Coronary artery (tissue), 2 donors: ENCODE measurements around the gene AKAP8.
"Not testable (repeated sequence)": the region's sequence is repeated elsewhere in the genome, so short reads cannot be mapped to it uniquely, and the experiment has no call there.

Source experiments
- DNase-seq: peaks from one replicate; pipeline ENCODE4 v3.0.0-alpha.2; 2017; ENCODE audit warnings: low spot score
- H3K27ac ChIP-seq, 2 donors: fragments of 200-600 bp; sonication (generic); one replicate each; pipeline ENCODE4 v1.5.1; 2016 to 2019
- H3K4me3 ChIP-seq: fragments of 200-600 bp; sonication (generic); 2 replicates; pipeline ENCODE4 v1.5.1; 2016; ENCODE audit warnings: mild to moderate bottlenecking, moderate library complexity
- TF ChIP-seq, protein P1 (sequence below): fragments of 200-600 bp; sonication (generic); IDR thresholded peaks from one replicate; pipeline ENCODE4 v1.5.1; 2019; ENCODE audit warnings: antibody characterized with exemption

AKAP8 gene

DNA sequence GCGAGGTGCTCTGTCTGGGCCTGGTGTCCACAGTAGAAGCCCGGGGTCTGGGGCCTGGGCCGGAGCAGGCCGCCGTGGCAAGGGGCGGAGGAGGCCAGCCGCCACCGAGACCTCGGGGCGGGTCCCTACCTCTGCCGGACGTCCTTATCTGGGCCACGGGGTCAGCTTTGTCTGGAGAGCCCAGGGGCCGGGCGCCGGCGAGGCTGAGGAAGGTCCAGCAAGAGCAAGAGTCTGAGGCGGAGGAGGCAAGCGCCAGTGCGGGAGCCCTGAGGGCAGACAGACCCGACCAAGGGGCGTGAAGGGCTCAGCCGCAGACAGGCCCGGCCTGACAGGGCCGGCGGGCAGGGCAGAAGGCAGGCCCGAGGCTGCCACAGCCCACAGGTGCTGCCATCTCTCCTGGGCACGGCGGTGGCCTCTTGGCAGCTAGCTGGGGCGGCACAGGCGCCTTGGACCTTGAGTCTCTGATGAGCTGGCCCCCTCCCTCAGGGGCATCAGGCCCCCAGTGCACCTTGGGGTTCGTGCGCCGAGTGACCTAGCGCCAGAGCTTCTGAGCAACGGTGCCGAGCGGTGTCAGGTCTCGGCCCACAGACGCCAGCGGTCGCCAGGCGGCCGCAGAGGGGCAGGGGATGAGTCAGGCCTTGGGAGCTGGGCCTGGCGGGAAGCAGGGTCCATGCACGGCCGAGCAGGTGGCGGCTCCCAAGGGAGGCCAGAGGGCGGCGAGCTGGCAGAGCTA, 19.1 kb upstream of the AKAP8 start:
- no peak for DNase-seq
- TF ChIP-seq, protein P1, sequence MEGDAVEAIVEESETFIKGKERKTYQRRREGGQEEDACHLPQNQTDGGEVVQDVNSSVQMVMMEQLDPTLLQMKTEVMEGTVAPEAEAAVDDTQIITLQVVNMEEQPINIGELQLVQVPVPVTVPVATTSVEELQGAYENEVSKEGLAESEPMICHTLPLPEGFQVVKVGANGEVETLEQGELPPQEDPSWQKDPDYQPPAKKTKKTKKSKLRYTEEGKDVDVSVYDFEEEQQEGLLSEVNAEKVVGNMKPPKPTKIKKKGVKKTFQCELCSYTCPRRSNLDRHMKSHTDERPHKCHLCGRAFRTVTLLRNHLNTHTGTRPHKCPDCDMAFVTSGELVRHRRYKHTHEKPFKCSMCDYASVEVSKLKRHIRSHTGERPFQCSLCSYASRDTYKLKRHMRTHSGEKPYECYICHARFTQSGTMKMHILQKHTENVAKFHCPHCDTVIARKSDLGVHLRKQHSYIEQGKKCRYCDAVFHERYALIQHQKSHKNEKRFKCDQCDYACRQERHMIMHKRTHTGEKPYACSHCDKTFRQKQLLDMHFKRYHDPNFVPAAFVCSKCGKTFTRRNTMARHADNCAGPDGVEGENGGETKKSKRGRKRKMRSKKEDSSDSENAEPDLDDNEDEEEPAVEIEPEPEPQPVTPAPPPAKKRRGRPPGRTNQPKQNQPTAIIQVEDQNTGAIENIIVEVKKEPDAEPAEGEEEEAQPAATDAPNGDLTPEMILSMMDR: no peak

DNA sequence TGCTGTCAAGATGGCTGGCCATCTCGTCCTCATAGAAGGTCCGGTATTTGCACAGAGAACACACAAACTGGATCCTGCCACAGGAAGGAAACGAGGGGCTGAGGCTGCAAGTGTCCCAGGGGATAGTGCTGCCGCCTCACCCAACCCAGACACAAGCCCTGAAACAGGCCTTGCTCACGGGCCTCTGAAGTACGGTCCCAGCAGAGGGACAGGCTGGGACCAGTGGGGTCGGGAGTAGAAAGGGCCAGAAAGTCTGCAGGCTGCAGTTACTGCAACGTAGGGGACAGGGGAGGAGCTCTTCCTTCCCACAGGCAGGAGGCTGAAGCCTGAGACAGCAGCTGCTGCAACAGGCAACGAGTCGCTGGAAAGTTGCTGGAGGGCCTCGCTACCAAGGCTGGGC, 18.2 kb upstream of the AKAP8 start:
- H3K4me3 ChIP-seq: no peak overlapping the region
- DNase-seq: no peak
- no peak overlapping the region for H3K27ac ChIP-seq
- TF ChIP-seq, protein P1: no peak

More for the DNA sequence above, 19.1 kb upstream of the AKAP8 start:
- H3K27ac ChIP-seq: no peak overlapping the region
- H3K4me3 ChIP-seq: no peak overlapping the region

DNA sequence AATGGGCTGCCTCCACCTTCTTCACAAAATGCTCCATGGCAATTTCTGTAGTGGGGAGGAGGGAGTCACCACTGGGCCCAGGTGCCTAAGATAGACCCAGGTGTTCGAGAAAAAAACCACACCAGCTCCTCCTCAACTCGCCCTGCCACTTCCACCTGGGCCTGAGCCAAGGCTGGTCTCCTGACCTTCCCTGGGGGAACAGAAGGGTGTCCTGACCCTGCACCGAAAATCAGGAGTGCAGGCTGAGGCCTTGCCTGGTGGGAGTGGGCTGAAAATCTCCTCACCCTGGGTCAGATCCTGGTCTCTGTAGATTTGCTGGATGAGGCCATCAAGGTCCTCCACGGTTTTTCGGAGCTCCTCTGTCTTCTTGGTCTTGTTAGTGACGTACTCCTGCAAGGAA, 17.6 kb upstream of the AKAP8 start:
- no peak for DNase-seq
- Histone ChIP-seq H3K27ac (no peak overlapping the region), H3K4me3 (no peak overlapping the region)
- TF ChIP-seq, protein P1: no peak

DNA sequence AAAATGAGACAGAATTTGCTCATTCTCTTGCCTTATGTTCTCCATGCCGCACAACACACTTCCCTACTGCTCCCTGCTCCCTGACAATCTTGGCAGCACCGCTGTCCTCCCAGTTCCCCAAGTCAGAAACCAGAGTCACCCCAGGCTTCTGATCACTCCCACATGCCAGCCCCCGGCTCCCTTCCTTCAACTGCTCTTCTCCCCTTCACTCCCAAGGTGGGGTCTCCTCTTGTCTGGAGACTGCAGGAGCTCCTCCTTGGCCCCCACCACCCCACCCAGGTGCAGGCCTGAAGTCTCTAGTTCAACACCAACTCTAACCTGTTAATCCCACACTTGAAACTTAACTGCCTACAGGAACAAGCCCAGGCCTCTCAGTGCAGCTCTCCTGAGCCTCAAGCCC, 16.8 kb upstream of the AKAP8 start:
- DNase-seq: no peak
- H3K4me3 ChIP-seq: no peak overlapping the region
- TF ChIP-seq, protein P1: no peak
- no peak overlapping the region for H3K27ac ChIP-seq

DNA sequence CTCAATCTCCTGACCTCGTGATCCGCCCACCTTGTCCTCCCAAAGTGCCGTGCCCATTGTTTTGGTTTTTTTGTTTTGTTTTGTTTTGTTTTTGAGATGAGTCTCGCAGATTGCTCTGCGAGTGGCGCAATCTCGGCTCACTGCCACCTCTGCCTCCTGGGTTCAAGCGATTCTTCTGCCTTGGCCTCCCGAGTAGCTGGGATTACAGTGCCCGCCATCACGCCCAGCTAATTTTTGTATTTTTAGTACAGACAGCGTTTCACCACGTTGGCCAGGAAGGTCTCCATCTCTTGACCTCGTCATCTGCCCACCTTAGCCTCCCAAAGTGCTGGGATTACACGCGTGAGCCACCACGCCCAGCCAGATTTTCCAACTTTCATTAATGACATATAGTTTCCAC, 15.7 kb upstream of the AKAP8 start:
- H3K4me3 ChIP-seq, H3K27ac ChIP-seq, DNase-seq: not testable (repeated sequence)

DNA sequence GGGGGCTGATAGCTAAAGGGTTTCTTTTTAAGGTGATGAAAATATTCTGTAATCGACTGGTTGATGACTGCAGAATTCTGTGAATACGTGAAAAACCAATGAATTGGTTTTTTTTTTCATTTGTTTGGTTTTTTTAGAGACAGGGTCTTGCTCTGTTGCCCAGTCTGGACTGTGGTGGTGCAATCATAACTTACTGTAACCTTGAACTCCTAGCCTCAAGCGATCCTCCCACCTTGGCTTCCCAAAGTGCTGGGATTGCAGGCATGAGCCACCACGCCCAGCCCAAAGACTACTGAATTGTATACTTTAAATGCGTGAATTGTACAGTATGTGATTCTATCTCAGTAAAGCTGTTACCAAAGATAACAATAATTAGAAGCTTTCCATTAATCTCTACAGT, 14.8 kb upstream of the AKAP8 start:
- no peak overlapping the region for H3K4me3 ChIP-seq
- TF ChIP-seq, protein P1: no peak
- no peak for DNase-seq
- H3K27ac ChIP-seq: no peak overlapping the region

DNA sequence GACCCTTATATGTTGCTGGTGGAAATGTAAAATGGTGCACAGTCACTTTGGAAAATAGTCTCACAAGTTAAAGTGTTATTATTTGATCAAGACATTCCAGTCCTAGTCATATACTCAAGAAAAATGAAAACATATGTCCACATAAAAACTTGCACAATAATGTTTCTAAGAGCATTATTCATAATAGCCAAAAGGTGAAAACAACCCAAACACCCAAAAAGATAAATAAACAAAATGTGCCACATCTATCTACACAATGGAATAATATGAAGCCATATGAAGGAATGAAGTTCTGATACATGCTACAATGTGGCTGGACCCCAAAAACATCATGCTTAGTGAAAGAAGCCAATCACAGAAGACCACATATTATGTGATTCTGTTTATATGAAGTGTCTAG, 14.4 kb upstream of the AKAP8 start:
- Histone ChIP-seq H3K27ac (no peak overlapping the region), H3K4me3 (no peak overlapping the region)
- no peak for DNase-seq
- TF ChIP-seq, protein P1: no peak
